NCI-H2227 (cell line): ENCODE measurements around the gene TBC1D19.
"Not testable (repeated sequence)": the region's sequence is repeated elsewhere in the genome, so short reads cannot be mapped to it uniquely, and the experiment has no call there.

Source experiments
- DNase-seq: peaks from one replicate; lab custom pipeline; 2025; ENCODE audit not compliant: unreplicated experiment; lab: John Stamatoyannopoulos, UW

Gene TBC1D19, protein sequence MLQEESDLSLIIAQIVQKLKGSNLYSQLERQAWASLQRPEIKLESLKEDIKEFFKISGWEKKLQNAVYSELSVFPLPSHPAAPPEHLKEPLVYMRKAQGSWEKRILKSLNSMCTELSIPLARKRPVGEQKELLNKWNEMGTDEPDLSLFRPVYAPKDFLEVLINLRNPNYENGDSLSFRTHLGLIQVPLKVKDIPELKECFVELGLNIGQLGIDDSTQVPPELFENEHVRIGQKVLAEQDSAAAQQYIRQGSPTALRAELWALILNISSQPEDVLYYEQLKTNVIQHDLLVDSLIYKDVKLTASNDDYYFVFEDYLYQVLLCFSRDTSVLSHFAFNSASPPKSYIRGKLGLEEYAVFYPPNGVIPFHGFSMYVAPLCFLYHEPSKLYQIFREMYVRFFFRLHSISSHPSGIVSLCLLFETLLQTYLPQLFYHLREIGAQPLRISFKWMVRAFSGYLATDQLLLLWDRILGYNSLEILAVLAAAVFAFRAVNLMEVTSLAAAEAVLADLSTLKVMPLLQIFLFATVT

DNA sequence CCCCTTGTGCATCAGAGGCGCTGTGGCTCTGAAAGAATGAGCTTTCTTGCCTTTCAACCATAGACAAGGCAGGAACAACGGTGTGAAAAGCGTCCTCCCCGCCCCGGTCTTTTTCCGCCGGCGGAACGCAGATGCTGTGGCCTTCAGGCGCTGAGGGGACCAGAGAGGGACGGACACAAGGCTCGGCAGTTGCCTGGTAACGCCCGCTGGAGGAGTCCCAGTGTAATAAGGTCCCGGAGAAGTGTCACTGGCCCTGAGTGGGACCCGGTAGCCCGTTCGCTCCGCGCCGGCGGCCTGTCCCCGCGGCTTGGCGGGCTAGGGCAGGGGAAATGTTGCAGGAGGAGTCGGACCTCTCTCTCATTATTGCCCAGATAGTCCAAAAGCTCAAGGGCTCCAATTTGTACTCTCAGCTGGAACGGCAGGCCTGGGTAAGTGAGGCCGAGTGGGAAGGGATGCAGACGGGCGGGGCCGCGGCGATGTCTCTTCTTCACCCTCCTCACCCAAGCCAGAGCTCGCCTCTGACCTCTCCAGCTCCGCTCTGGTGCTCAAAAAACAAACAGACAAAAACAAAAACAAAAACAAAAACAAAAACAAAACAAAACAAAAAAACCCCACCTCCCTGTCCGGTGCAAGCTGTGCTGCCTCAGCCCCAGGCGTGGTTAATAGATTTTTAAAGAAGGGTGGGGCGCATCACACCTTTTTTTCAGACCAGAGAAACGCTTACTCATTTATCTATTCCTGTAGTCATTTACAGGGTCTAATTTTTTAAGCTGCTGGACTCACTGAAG is at the start of gene TBC1D19:
Gene TBC1D19 (plus strand): TSS at position 220 of the 788 bp plus-strand sequence. CDS start 110 bp downstream, at position 330.
- DNase-seq: peak; percentile 90

DNA sequence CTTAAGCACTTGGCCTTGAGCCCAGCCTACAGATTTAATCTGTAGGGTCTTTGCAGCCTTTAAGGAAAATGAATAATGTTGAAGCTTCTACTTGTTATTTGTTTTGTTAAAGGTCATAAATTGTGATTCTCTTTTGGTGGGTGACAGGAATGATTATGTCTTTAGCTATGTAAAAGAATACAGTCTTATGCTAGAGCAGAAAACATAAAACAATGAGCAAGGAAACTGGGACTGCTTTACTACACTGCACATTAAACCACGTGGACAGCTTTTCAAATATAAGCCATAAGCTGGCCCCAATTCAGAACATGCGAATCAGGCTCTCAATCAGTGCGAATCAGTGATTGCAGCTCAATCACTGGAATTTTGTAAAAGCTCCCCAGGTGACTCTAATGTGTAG is 40.9 kb upstream of the TBC1D19 start:
- DNase-seq: no peak

DNA sequence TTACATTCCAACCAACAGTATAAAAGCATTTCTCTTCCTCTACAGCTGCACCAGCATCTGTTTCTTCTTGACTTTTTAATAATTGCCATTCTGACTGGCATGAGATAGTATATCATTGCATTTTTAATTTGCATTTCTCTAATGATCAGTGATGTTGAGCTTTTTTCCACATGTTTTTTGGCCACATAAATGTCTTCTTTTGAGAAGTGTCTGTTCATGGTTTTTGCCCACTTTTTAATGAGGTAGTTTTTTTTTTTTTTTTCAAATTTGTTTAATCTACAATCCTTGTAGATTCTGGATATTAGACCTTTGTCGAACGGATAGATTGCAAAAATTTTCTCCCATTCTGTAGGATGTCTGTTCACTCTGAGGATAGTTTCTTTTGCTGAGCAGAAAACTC is 39.5 kb upstream of the TBC1D19 start:
- no peak for DNase-seq

DNA sequence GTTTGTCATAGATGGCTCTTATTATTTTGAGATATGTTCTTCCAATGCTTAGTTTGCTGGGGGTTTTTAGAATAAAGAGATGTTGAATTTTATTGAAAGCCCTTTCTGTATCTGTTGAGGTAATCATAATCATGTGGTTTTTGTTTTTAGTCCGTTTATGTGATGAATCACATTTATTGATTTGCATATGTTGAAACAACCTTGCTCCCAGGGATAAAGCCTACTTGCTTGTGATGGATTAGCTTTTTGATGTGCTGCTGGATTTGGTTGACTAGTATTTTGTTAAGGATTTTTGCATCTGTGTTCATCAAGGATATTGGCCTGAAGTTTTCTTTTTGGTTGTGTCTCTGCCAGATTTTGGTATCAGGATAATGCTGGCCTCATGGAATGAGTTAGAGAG is 35.5 kb upstream of the TBC1D19 start:
- not testable (repeated sequence) for DNase-seq

DNA sequence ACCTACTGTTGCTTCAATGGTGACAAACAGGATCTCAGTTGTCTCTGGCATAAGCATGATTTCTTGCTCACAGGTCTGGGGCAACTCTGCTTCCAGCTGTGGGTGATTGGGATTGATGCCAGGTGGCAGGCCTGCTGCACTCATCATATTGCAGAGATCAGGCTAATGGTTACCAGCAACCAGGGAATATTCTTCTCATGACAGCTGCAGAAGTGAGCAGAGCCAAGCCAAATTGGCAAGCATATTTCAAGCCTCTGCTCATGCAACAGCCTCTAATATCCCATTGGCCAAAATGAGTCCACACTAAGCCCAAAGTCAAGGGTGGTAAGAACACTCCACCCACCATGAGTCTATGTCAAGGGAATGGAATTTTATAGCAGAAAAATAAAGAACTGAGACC is 26.7 kb upstream of the TBC1D19 start:
- DNase-seq: no peak

DNA sequence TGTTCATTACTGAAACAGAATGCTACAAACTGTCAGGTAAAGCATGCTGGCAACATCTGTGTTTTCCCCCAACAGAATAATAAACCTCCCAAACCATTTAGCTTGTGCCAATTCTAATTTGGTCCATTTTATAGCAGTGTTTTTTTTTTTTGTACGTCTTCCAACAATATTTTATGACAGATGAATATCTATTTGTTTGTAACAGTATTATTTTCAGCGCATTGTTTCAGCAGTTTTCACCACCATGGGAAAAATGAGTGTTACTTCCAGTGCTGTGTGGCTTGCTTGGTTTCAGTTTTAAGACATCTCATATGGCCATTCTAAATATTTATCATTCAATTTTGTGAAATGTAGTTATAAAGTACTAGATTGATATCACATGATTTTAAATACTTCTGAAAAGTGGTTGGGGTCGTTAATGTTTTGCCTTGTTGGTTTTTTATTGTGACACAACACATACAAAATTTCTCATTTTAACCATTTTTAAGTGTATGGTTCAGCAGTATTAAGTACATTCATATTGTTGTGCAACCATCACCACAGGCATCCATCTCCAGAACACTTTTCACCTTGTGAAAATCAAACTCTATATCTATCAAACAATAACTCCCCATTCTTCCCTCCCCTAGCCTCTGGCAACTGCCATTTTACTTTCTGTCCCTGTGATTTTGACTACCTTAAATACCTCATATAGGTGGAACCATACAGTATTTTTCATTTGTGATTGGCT is 25.6 kb upstream of the TBC1D19 start:
- DNase-seq: no peak

DNA sequence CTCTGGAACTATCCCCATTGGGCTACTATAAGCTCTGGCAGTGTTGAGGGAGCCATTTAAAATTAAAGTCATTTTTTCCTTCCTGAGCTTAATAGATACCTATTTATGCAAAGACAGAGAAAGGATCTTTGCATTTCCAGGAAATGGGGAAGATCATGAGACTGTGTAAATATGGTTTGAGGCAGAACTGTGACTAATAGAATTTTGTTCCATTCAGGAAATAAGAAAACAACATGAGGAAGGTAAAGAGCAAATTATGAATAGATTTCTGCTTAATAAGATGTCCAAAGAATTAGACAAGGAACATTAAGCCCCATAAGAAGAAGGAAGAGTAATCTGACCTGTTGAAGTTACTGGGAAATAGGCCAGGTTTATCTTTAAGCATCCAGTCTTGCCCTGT is 17.8 kb upstream of the TBC1D19 start:
- no peak for DNase-seq

DNA sequence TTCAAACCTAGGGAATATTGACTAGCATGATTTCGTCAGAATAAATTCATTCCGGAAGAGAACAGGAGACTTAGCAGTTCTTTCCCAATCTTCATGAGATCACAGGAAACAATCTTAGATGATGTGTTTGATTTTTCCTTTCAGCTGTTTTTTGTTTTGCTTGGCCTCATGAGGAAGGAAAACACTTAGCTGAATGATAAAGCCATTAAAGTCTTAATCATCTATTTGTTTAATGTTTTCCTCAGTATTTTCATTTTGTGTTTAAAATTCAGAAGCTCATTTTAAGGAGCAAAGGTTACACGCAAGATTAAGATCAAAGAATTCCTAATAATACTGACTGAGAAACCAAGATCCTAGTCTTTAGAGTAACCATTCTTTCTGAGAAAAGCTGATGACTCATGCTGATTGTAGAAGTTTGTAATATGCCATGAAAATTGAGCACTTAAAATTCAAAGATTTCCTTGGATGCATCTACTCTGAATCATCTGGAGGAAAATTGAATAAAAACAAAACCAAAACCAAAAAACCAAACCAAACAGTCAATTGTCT is 15.4 kb upstream of the TBC1D19 start:
- DNase-seq: no peak

DNA sequence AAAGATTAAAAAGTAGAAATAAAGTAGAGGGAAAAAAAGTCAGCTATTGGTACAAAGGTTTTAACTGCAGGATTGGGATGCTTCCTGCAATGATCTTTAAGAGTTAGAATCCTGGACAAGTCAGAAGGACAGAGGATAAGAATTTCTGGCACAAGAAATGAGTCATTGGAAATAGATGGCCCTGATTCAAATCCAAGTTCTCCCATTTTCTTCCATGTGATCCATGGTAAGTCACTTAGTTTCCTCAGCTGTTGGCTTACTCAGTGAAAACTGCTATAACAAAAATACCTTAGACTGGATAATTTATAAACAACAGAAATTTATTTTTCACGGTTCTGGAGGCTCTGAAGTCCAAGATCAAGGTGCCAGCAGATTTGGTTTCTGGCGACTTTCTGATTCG is 13.3 kb upstream of the TBC1D19 start:
- no peak for DNase-seq

DNA sequence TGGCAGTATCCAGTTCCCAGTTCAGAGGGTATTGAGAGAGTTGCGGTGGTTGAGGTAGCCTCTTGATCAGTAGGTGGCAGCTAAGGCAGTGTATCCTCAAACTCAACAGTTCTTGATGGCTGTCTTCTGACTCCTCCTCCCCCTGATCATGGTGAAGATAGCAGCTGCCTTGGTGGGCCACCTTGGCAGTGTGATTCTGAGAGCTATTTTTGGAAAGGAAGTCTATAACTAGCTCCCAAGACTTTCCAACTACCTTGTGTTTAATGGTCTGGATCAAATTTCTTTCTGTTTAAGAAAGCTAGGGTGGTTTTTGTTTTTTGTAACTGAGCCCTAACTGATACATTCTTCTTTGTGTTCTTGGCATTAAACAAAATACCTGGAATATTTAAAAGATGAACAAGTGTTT is 10.5 kb upstream of the TBC1D19 start:
- DNase-seq: no peak

DNA sequence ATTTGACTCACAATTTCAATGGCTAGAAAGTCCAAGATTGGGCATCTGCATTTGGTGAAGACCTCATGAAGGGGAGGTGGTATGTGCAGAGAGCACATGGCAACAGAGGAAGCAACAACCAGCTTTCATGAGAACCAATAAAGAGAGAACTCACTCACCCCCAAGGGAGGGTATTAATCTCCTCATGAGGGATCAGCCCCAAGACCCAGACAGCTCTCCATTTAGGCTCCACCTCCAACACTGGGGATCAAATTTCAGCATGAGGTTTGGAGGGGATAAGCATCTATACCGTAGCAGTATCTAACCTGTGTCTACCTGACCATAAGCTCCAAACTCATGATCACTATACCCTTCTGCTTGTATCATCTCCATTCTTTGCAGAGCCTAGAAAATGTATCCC is 9.3 kb upstream of the TBC1D19 start:
- DNase-seq: no peak

DNA sequence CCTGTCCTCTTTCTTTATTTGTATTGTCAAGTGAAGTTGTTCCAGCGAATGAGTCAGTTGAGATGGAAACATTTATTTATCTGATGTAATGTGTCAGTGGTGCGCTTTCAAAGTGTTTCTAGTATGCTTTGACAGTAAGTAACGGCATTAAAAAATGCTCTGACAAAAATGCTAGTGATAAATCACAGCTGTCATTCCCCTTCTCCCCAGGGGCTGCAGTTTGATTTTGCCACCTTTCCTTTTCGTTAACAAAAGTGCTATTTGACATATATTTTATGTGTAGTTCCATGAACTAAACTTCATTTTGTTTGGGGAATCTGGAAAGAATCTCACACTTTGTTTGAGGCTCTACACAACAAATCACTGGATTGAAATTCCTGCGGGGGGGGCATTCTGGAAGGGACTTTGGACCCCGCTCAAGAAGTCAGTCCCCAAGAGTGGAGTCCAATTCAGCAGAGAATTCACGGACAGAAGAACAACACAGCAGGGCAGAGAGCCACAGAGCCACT is 7.6 kb upstream of the TBC1D19 start:
- no peak for DNase-seq

DNA sequence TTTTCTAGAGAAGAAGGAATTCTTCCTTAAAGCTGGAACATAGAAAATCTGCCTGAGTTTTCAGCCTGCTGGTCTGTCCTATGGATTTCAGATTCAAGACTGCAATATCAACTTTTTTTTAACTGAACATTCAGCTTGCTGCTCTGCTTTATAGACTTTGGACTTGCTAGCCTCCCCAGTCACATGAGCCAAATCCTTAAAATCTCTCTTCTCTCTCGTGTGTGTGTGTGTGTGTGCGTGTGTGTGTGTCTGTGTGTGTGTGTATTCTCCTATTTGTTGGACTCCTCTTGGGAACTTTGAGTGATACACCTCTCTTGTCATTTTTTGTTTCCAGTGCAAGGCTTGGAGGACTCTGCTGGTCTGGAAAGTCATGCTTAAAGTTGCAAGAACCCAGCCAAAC is 6.8 kb upstream of the TBC1D19 start:
- no peak for DNase-seq

DNA sequence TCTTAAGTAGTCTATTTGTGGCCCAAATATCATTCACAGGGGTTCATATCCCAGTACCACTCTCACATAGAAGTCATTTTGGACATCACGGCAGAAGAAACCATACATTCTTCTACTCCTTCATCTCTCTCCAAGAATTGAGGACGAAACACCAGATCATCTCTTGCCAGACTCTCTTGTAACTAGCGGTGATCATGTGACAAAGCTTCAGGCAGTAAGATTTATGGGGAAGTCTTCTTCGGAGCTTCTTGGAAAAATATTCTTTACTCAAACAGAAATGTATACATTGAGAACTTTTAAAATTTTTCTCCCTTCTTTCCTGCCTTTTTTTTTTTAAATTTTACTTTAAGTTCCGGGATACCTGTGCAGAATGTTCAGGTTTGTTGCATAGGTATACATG is 4.7 kb upstream of the TBC1D19 start:
- DNase-seq: no peak

DNA sequence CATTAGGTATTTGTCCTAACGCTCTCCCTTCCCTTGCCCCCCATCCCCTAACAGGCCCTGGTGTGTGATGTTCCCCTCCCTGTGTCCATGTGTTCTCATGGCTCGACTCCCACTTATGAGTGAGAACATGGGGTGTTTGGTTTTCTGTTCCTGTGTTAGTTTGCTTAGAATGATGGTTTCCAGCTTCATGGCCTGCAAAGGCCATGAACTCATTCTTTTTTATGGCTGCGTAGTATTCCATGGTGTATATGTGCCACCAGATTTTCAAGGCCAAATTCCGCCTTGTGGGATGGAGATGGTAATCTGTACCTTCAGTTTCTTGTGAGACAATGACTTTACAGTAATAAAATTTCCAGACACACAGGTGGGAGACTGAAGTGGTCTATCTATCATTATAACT is 2.5 kb upstream of the TBC1D19 start:
- DNase-seq: not testable (repeated sequence)

DNA sequence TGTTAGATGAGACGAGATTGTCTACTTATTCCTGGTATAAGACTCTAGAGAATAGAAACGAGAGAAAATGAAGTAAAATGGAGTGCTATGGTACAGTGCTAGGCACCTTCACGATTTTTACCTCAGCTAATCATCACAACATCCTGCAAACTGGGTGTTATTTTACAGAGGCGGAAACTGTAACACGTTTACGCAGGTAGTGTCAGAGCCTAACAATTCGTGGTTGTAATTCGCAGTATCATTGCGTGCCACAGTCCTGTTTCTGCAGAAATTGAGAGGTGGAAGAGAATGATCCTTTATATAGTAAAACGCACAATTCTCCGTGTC is 383 bp upstream of the TBC1D19 start:
- DNase-seq: peak; percentile 78

DNA sequence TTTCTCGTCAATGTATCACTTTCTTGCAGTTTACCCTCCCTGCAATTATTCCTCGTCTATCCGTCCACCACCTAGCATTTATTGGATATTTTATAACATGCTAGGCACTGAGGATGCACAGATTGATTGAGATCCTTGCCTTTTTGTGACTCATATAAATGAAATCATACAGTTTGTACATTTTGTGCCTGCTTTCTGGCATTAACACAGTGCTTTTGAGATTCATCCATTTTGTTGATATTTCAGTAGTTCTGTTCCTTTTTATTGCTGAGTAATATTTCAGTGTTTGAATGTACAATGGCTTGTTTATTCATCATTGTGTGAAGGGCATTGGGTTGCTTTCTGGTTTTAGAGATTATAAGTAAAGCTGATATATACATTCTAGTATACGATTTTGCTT is 841 bp downstream of the TBC1D19 start:
- no peak for DNase-seq

DNA sequence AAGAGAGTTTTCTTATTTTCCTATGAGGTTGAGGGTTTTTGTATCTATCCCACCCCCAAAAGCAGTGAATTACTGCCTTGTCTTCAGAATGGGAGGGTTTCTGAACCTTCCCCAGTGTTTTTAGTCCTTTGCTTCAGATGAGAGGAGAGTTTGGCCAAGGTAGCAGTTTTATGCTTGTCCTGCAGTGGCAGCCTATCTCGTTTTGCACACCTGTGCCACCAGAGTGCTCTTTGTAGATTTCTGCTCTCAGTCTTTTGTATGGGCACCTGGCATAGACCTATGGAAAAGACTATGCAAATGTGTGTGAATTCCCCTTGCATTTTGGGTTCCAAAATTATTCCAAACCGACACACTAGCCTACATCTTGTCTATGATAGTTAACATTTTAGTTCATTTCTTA is 5.8 kb downstream of the TBC1D19 start:
- DNase-seq: no peak

DNA sequence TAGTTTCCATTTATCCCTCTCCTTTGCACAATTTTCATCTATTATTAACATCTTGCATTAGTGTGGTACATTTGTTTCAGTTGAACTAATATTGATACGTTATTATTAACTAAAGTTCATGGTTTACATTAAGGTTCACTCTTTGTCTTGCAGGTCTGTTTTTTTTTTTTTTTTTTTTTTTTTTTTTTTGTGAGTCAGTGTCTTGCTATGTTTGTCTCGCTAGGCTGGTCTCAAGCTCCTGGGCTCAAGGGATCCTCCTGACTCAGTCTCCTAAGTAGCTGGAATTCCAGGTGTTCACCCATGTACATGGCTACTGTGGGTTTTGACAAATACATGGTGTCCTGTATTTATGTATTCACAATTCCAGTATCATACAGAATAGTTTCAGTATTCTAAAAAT is 6.8 kb downstream of the TBC1D19 start:
- no peak for DNase-seq

DNA sequence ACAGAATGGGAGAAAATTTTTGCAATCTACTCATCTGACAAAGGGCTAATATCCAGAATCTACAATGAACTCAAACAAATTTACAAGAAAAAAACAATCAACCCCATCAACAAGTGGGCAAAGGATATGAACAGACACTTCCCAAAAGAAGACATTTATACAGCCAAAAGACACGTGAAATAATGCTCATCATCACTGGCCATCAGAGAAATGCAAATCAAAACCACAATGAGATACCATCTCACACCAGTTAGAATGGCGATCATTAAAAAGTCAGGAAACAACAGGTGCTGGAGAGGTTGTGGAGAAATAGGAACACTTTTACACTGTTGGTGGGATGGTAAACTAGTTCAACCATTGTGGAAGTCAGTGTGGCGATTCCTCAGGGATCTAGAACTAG is 9.7 kb downstream of the TBC1D19 start:
- not testable (repeated sequence) for DNase-seq

DNA sequence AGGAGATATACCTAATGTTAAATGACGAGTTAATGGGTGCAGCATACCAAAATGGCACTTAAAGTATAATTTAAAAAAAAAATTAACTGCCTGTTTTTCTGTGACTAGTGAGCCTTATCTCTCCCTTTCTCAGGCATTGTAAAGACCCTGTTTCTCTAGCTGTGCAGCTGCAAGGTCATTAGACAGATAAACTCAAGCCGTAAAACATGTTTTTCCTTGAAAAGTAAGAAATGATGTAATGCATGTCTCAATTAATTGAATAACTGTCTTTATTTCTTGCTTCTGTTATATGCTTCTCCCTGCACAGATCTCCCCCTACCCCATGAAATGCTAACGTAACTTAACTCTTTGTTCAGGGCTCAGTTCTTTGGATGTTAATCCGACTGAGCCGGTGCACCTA is 10.5 kb downstream of the TBC1D19 start:
- no peak for DNase-seq
